HepG2 (cell line): Measurements from ENCODE around the gene SHISA7. TPM values are rescaled to one million over a fixed set of nuclear protein-coding genes. Genes with fewer than 3 reads are reported as not detected.

Source experiments
- ATAC-seq: fragments of 200-7000 bp; cut with Tn5 transposase; 3 replicates; pipeline ENCODE4 v1.9.1; 2020; ENCODE audit warnings: mild to moderate bottlenecking, moderate library complexity
- BruUV-seq: library from RNA; stranded (reverse); fragments of 400-500 nt; replicated peaks from 2 replicates; lab custom pipeline; 2021; lab: Mats Ljungman, UMichigan
- CTCF ChIA-PET: fragments of 300-600 bp; formaldehyde crosslinking; extraction: SDS; loops from one replicate; lab custom pipeline; 2021; ENCODE audit warnings: low total read pairs, inconsistent platforms, low intra/inter-chr PET ratio; lab: Yijun Ruan, JAX
- POLR2A ChIA-PET: fragments of 350-600 bp; sonication (Branson Sonifier 250); formaldehyde crosslinking; loops from one replicate; lab custom pipeline; 2020; ENCODE audit warnings: antibody characterized with exemption, inconsistent platforms; lab: Yijun Ruan, JAX
- DNase-seq: peaks from one replicate; pipeline ENCODE4 v3.0.0-alpha.2; 2015; ENCODE audit warnings: low spot score
- FAIRE-seq: peaks from 3 replicates; lab custom pipeline; 2011; peaks lifted over from hg19 to GRCh38; lab: Jason Lieb, UNC
- H2AFZ ChIP-seq: one replicate; pipeline ENCODE4 v1.6.1; 2011; ENCODE audit warnings: low read length, inconsistent platforms
- H3K27ac ChIP-seq: fragments of 300-600 bp; 3 replicates; pipeline ENCODE4 v1.8.0; 2011; ENCODE audit warnings: mixed run types, mild to moderate bottlenecking, mixed read lengths, low read length, inconsistent platforms; ENCODE audit not compliant: insufficient read depth; ENCODE audit errors: extremely low read length
- H3K27me3 ChIP-seq, 2 experiments: fragments of 200-600 bp in 1 of 2; 2 replicates in 1 of 2; 3 replicates in 1 of 2; pipeline versions ENCODE4 v1.6.0 to v1.8.0; 2011; ENCODE audit warnings: low read length in 2 of 2, mild to moderate bottlenecking in 2 of 2, moderate library complexity in 2 of 2, inconsistent platforms in 1 of 2; ENCODE audit not compliant: insufficient read depth in 2 of 2, control insufficient read depth in 1 of 2
- H3K36me3 ChIP-seq, 2 experiments: fragments of 200-600 bp in 1 of 2; replicated peaks in 1 of 2; 2 replicates in 1 of 2; 3 replicates in 1 of 2; pipeline versions ENCODE4 v1.5.1 to v1.8.0; 2011; ENCODE audit warnings: low read length in 2 of 2, inconsistent platforms in 1 of 2; ENCODE audit not compliant: insufficient read depth in 2 of 2, control insufficient read depth in 1 of 2
- H3K4me1 ChIP-seq: 2 replicates; pipeline ENCODE4 v1.5.1; 2012; ENCODE audit warnings: low read length, inconsistent platforms; ENCODE audit not compliant: insufficient read depth
- H3K4me2 ChIP-seq: 2 replicates; pipeline ENCODE4 v1.6.0; 2011; ENCODE audit warnings: low read depth, low read length, inconsistent platforms
- H3K4me3 ChIP-seq, 3 experiments: fragments of 200-600 bp in 1 of 3; sonication (generic), shearing (Covaris generic) in 1 of 3; replicated peaks in 1 of 3; 2 replicates each; pipeline ENCODE4 v1.5.1; 2011 to 2016; ENCODE audit warnings: low read length in 3 of 3, inconsistent platforms in 2 of 3, low read depth in 2 of 3, mild to moderate bottlenecking in 2 of 3, control low read depth in 1 of 3, mixed read lengths in 1 of 3; ENCODE audit not compliant: insufficient read depth in 1 of 3
- H3K79me2 ChIP-seq: one replicate; pipeline ENCODE4 v1.6.1; 2011; ENCODE audit warnings: low read length, inconsistent platforms; ENCODE audit not compliant: insufficient read depth
- H3K9ac ChIP-seq: 2 replicates; pipeline ENCODE4 v1.6.0; 2011; ENCODE audit warnings: mild to moderate bottlenecking, low read depth, low read length, inconsistent platforms; ENCODE audit not compliant: insufficient read depth
- H3K9me3 ChIP-seq: 2 replicates; pipeline ENCODE4 v1.5.1; 2012; ENCODE audit warnings: mild to moderate bottlenecking, low read length
- H4K20me1 ChIP-seq: 2 replicates; pipeline ENCODE4 v1.6.0; 2011; ENCODE audit warnings: inconsistent platforms, mild to moderate bottlenecking, low read length, moderate library complexity; ENCODE audit not compliant: insufficient read depth
- ARID2 ChIP-seq: sonication (generic); formaldehyde crosslinking; IDR thresholded peaks from 2 replicates; pipeline ENCODE4 v1.8.1; 2022; ENCODE audit warnings: mild to moderate bottlenecking, missing genetic modification reagents, borderline replicate concordance
- ARID4A ChIP-seq: sonication (generic); formaldehyde crosslinking; IDR thresholded peaks from 2 replicates; pipeline ENCODE4 v1.5.0; 2020; ENCODE audit warnings: mild to moderate bottlenecking, missing genetic modification reagents, borderline replicate concordance
- EZH2 ChIP-seq: conservative IDR thresholded peaks from 2 replicates; pipeline ENCODE4 v1.6.1; 2012; ENCODE audit warnings: mild to moderate bottlenecking, low read depth, low read length, moderate library complexity
- HNRNPL ChIP-seq: fragments of 200-400 bp; formaldehyde crosslinking; IDR thresholded peaks from 2 replicates; pipeline ENCODE4 v1.6.1; 2017; ENCODE audit warnings: mild to moderate bottlenecking, low read depth, low read length
- HOXA7 ChIP-seq: sonication (generic); formaldehyde crosslinking; IDR thresholded peaks from 2 replicates; pipeline ENCODE4 v1.8.1; 2022; ENCODE audit warnings: mild to moderate bottlenecking, missing genetic modification reagents, moderate library complexity
- JUN ChIP-seq: sonication (generic); formaldehyde crosslinking; IDR thresholded peaks from 2 replicates; pipeline ENCODE4 v1.4.0; 2020; ENCODE audit warnings: mild to moderate bottlenecking, missing genetic modification reagents
- KAT2B ChIP-seq: fragments of 150-350 bp; IDR thresholded peaks from 2 replicates; pipeline ENCODE4 v1.6.1; 2014; ENCODE audit warnings: low read depth, low read length, borderline replicate concordance
- NFIB ChIP-seq: sonication (generic); formaldehyde crosslinking; IDR thresholded peaks from 2 replicates; pipeline ENCODE4 v1.9.0; 2021; ENCODE audit warnings: missing genetic modification reagents, mild to moderate bottlenecking, borderline replicate concordance
- POLR2G ChIP-seq: fragments of 200-400 bp; formaldehyde crosslinking; IDR thresholded peaks from 2 replicates; pipeline ENCODE4 v1.6.1; 2018; ENCODE audit warnings: mild to moderate bottlenecking, low read depth, low read length, moderate library complexity
- ZFP41 ChIP-seq: sonication (generic); formaldehyde crosslinking; IDR thresholded peaks from 2 replicates; pipeline ENCODE4 v1.4.0; 2020; ENCODE audit warnings: mild to moderate bottlenecking, missing genetic modification reagents, borderline replicate concordance
- ZSCAN5A ChIP-seq: sonication (generic); formaldehyde crosslinking; IDR thresholded peaks from 2 replicates; pipeline ENCODE4 v1.8.0; 2022; ENCODE audit warnings: mild to moderate bottlenecking, missing genetic modification reagents, borderline replicate concordance
- WGBS: methylation state at CpG from one replicate; pipeline ENCODE4 v1.1.6; 2017; ENCODE audit warnings: low lambda C conversion rate; 5-methylcytosine and 5-hydroxymethylcytosine counted together
- in situ Hi-C: cut with HindIII; loops from 2 replicates; pipeline ENCODE4 v1.10.0; 2017; ENCODE audit warnings: low pct_unique_long_range_greater_than_20kb; ENCODE audit not compliant: extremely low pct_ligation_motif_present
- intact Hi-C: fragments of 100-400 bp; cut with micrococcal nuclease; formaldehyde crosslinking; loops from one replicate; pipeline ENCODE4 v1.10.0; 2022; ENCODE audit not compliant: unreplicated experiment
- polyA plus RNA-seq, 8 experiments: library from polyadenylated mRNA; depleted of rRNA in 3 of 8; stranded (reverse) in 7 of 8; unstranded in 1 of 8; fragments of >200 nt; fragmentation: Illumina TruSeq in 4 of 8; extraction: Trizol in 4 of 8; gene quantifications; 2 replicates each; pipeline versions ENCODE4 v1.2.1 to v1.2.3, GENCODE V29; 2011 to 2016; ENCODE audit warnings: low read depth in 4 of 8, missing spikeins in 1 of 8, mixed read lengths in 1 of 8; ENCODE audit not compliant: insufficient read depth in 1 of 8
- total RNA-seq, 5 experiments: library from RNA; depleted of rRNA; stranded (reverse); fragments of >200 nt; fragmentation: Illumina TruSeq; extraction: Trizol; gene quantifications; 2 replicates each; pipeline ENCODE4 v1.2.3, GENCODE V29; 2016; ENCODE audit warnings: low read depth in 1 of 5

SHISA7 gene
- total and polyA plus RNA-seq, 2 of the 13 experiments (the other 11 are each of a cell fraction or from before 2014, with no cell fraction given): not detected

- Histone ChIP-seq H3K27ac (no peak overlapping the region), H3K27me3 (peaks cover 0 to 25% of the 10 kb centered on the region in 2 experiments; a peak in 4 of 5 replicates), H3K4me2 (peak overlapping the region; percentile 36; the same call in 1 of the 2 replicates), H2AFZ (no peak overlapping the region), H3K4me3 (peak overlapping the region; percentile 4 to 31 (median 23); a peak in 2 of 6 replicates), H4K20me1 (peaks cover 10% of the 10 kb centered on the region; the same call in 1 of the 2 replicates), H3K79me2 (no peaks in the 10 kb centered on the region), H3K4me1 (peaks cover 14% of the 10 kb centered on the region), H3K9ac (no peak overlapping the region), H3K36me3 (peaks cover 0 to 6% of the 10 kb centered on the region in 2 experiments; a peak in 2 of 5 replicates), H3K9me3 (no peaks in the 10 kb centered on the region)
- TF ChIP-seq EZH2 (peak; percentile 88), ARID2 (CRISPR knock-in tag) (no peak), ZFP41 (no peak), POLR2G (0 out of 2 replicates have a peak, but pooled peaks have one; percentile 6), JUN (CRISPR knock-in tag) (no peak)
- no peak for DNase-seq
- POLR2A ChIA-PET: interaction anchor here (0.7 to 3.3 kb wide), 2 partner anchors 44 kb away, joined by 4 to 11 read pairs; partner anchors contain the start of gene UBE2S
- 15% methylated on average over 31 of the region's 80 CpGs for WGBS
- CTCF ChIA-PET: no interaction called here
- in situ Hi-C loops: no loop called here
- ATAC-seq: peak; percentile 29
- intact Hi-C loops: no loop called here
- FAIRE-seq: no peak
- BruUV-seq: no TSS peak
Measured at GRCh38 chr19:55451163-55451964, 8.3 kb upstream of the SHISA7 start.

- intact Hi-C loops: no loop called here
- WGBS: 0% methylated on average over 1 of the region's 16 CpGs
- BruUV-seq: no TSS peak
- Histone ChIP-seq H3K27ac (no peak overlapping the region), H3K4me2 (no peak overlapping the region), H3K4me3 (no peak overlapping the region), H3K4me1 (peaks cover 14% of the 10 kb centered on the region), H3K27me3 (peaks cover 2 to 38% of the 10 kb centered on the region in 2 experiments; a peak in 4 of 5 replicates), H3K9ac (no peak overlapping the region), H2AFZ (no peak overlapping the region), H3K79me2 (no peaks in the 10 kb centered on the region), H3K36me3 (peaks cover 0 to 4% of the 10 kb centered on the region in 2 experiments; a peak in 1 of 5 replicates), H3K9me3 (no peaks in the 10 kb centered on the region), H4K20me1 (peaks cover 10% of the 10 kb centered on the region; the same call in 1 of the 2 replicates)
- no peak for DNase-seq
- ChIA-PET CTCF (no interaction called here), POLR2A (no interaction called here)
- in situ Hi-C loops: no loop called here
- no peak for ATAC-seq
- no peak for FAIRE-seq
- TF ChIP-seq KAT2B: no peak
- no peak for TF ChIP-seq ARID4A
- no peak for TF ChIP-seq HNRNPL
- TF ChIP-seq HOXA7 (CRISPR knock-in tag): no peak
- no peak for TF ChIP-seq NFIB
- no peak for TF ChIP-seq ZSCAN5A (CRISPR knock-in tag)
Measured at GRCh38 chr19:55449469-55449868, 6.4 kb upstream of the SHISA7 start.
